A673 (cell line): ENCODE measurements around the gene EXOG. TPM values are rescaled to one million over a fixed set of nuclear protein-coding genes. Genes with fewer than 3 reads are reported as not detected.
"Not testable (repeated sequence)": the region's sequence is repeated elsewhere in the genome, so short reads cannot be mapped to it uniquely, and the experiment has no call there.

Experiments used
- BruUV-seq: library from RNA; stranded (reverse); fragments of 400-500 nt; replicated peaks from 2 replicates; lab custom pipeline; 2021; lab: Mats Ljungman, UMichigan
- CTCF ChIA-PET: fragments of 300-600 bp; sonication (Branson Sonifier 250); formaldehyde crosslinking; loops from one replicate; lab custom pipeline; 2022; ENCODE audit warnings: antibody characterized with exemption; lab: Charles Lee
- POLR2A ChIA-PET: fragments of 300-600 bp; sonication (Branson Sonifier 250); formaldehyde crosslinking; loops from one replicate; lab custom pipeline; 2022; ENCODE audit warnings: antibody characterized with exemption; ENCODE audit not compliant: low non-redundant PET; lab: Charles Lee
- DNase-seq: peaks from one replicate; pipeline ENCODE4 v3.0.0-alpha.2; 2015; ENCODE audit warnings: low spot score
- H3K27ac ChIP-seq: fragments of 200-600 bp; sonication (generic); 2 replicates; pipeline ENCODE4 v1.5.1; 2016; ENCODE audit warnings: mixed run types, low read depth, mild to moderate bottlenecking, mixed read lengths, antibody characterized with exemption, low read length; ENCODE audit not compliant: poor library complexity, severe bottlenecking
- H3K27me3 ChIP-seq: fragments of 200-600 bp; sonication (generic); replicated peaks from 2 replicates; pipeline ENCODE4 v1.6.1; 2017; ENCODE audit warnings: mixed run types, low read depth, mild to moderate bottlenecking, mixed read lengths, antibody characterized with exemption, low read length; ENCODE audit not compliant: insufficient read depth, poor library complexity
- H3K36me3 ChIP-seq: fragments of 200-600 bp; sonication (generic); 2 replicates; pipeline ENCODE4 v1.6.1; 2016; ENCODE audit warnings: mixed run types, mild to moderate bottlenecking, mixed read lengths, antibody characterized with exemption, low read length; ENCODE audit not compliant: insufficient read depth, poor library complexity, severe bottlenecking
- H3K4me1 ChIP-seq: fragments of 200-600 bp; sonication (generic); 2 replicates; pipeline ENCODE4 v1.6.1; 2017; ENCODE audit warnings: mixed run types, mild to moderate bottlenecking, mixed read lengths, antibody characterized with exemption, low read length; ENCODE audit not compliant: insufficient read depth, poor library complexity, severe bottlenecking
- H3K4me3 ChIP-seq: fragments of 200-600 bp; sonication (generic); 2 replicates; pipeline ENCODE4 v1.5.1; 2016; ENCODE audit warnings: low read depth, mixed run types, mild to moderate bottlenecking, mixed read lengths, low read length; ENCODE audit not compliant: poor library complexity, severe bottlenecking
- H3K9me3 ChIP-seq: fragments of 200-600 bp; sonication (generic); 2 replicates; pipeline ENCODE4 v1.6.1; 2016; ENCODE audit warnings: mixed run types, low read depth, mild to moderate bottlenecking, mixed read lengths, antibody characterized with exemption, low read length; ENCODE audit not compliant: poor library complexity, severe bottlenecking
- EZH2 ChIP-seq: fragments of 200-600 bp; sonication (generic); IDR thresholded peaks from 2 replicates; pipeline ENCODE4 v1.6.1; 2017; ENCODE audit warnings: borderline replicate concordance, low read depth, mild to moderate bottlenecking, mixed read lengths, antibody characterized with exemption, low read length; ENCODE audit not compliant: poor library complexity, severe bottlenecking
- intact Hi-C: fragments of 100-400 bp; cut with micrococcal nuclease; formaldehyde crosslinking; loops from one replicate; pipeline ENCODE4 v1.10.0; 2022; ENCODE audit not compliant: unreplicated experiment
- total RNA-seq: library from RNA; stranded (reverse); gene quantifications from 2 replicates; pipeline ENCODE4 v1.2.3, GENCODE V29; 2021
- TF ChIP-seq, protein P1 (sequence below): fragments of 300-800, 200-600 bp; sonication (generic); conservative IDR thresholded peaks from 2 replicates; pipeline ENCODE4 v1.5.1; 2017; ENCODE audit warnings: low read depth, mild to moderate bottlenecking, antibody characterized with exemption, low read length, moderate library complexity, mixed read lengths

The EXOG gene
- total RNA-seq, 1 experiment from 2014 or later, result 12.4 TPM

DNA sequence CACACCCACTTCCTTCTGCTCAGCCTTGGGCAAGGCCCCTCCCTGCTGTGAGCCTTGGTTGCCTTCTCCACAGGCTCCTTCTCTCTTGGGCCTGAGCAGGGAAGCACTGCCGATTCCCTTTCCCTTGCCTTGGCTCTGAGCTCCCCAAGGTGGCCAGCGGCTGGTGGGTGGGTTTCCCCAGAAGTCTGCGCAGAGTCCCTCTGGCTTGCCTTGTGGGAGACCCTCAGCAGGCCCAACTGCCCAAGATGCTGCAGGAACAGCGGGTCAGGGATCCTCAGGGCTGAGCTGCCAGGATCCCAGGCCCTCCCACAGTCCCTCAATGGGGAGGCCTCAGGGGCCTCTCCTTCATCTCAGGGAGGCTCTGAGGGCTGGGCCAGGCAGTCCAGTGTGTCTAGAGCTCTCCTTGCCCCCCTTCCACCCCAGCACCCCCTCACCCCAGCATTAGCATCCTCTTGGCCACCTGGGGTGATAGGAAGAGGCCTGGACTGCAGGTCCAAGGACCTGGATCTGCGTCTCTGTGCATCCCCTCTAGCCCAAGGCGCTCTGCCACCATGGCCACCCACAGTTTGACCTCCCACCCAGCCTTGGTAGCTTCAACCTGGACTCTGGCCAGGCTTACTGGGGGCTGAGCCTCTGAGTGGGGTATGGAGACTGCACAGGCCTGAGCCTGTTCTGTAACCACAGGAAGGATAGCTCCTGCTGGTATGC is 68.6 kb downstream of the EXOG start:
- no peak overlapping the region for H3K27ac ChIP-seq
- intact Hi-C loops, result no loop called here
- no peaks in the 10 kb centered on the region for H3K36me3 ChIP-seq
- TF ChIP-seq EZH2, result no peak
- TF ChIP-seq, protein P1, sequence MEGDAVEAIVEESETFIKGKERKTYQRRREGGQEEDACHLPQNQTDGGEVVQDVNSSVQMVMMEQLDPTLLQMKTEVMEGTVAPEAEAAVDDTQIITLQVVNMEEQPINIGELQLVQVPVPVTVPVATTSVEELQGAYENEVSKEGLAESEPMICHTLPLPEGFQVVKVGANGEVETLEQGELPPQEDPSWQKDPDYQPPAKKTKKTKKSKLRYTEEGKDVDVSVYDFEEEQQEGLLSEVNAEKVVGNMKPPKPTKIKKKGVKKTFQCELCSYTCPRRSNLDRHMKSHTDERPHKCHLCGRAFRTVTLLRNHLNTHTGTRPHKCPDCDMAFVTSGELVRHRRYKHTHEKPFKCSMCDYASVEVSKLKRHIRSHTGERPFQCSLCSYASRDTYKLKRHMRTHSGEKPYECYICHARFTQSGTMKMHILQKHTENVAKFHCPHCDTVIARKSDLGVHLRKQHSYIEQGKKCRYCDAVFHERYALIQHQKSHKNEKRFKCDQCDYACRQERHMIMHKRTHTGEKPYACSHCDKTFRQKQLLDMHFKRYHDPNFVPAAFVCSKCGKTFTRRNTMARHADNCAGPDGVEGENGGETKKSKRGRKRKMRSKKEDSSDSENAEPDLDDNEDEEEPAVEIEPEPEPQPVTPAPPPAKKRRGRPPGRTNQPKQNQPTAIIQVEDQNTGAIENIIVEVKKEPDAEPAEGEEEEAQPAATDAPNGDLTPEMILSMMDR, result no peak
- H3K9me3 ChIP-seq, result no peaks in the 10 kb centered on the region
- POLR2A ChIA-PET, result no interaction called here
- CTCF ChIA-PET, result no interaction called here
- no TSS peak for BruUV-seq
- no peak overlapping the region for H3K4me3 ChIP-seq
- no peaks in the 10 kb centered on the region for H3K4me1 ChIP-seq
- no peaks in the 10 kb centered on the region for H3K27me3 ChIP-seq
- DNase-seq, result no peak

DNA sequence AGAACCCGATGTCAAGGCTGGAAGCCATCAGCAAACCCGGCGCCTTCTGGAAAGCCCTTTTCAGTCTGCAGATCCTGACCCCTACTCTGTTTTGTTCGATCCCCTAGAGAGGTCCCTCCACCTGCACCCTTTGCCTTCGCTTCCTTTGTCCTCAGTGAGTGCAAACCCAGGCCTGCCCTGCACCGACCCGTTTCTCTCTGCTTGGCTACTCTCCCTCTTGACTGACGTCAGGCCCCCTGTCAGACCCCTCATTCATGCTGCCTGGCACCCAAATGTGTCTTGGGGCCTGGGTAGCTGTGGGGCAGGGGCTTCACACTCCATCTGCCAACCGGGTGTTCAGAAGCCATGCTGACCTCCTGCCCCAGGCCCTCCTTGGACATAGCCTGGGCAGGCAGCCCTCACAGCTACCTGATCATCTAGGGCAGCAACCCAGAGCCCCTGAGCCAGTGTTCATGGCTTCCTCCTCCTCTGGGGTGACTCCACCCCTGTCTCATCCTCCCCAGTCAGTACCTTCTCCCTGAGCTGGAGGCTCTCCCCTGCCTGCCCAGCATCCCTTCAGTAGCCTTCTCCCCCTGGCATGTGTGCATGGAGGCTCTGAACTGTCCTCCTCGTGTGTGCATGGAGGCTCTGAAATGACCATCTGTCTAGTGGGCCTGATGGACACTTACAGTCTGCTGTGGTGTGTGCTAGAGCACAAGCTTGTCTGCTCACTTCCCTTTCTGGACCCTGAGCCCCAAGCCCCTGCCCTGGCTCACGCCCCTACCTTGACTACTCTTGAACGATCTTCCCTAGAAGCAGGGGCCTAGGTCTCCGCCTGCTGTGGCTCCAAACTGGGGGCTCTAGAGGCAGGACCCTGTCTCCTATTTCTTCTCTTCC is 69.4 kb downstream of the EXOG start:
- Histone ChIP-seq H3K4me3 (no peak overlapping the region), H3K4me1 (no peaks in the 10 kb centered on the region), H3K9me3 (no peaks in the 10 kb centered on the region), H3K27ac (no peak overlapping the region), H3K36me3 (no peaks in the 10 kb centered on the region), H3K27me3 (no peaks in the 10 kb centered on the region)
- TF ChIP-seq, protein P1, result no peak
- TF ChIP-seq EZH2, result no peak
- CTCF ChIA-PET, result no interaction called here
- POLR2A ChIA-PET, result no interaction called here
- BruUV-seq, result no TSS peak
- intact Hi-C loops, result no loop called here
- DNase-seq, result no peak

DNA sequence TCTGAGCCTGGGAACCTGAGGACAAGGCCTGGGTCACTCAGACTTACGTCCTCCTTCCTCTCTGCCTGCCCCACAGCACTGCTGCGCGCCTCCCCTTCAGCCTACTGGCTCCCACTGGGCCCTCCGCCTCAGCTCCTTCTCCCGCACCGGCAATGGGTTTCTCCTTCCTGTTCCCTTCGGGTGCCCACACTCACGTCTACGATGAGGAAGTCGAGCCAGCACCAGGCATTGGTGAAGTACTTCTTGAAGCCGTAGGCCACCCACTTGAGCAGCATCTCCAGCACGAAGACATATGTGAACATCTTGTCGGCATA is 70.0 kb downstream of the EXOG start:
- Histone ChIP-seq H3K27me3 (no peaks in the 10 kb centered on the region), H3K4me1 (no peaks in the 10 kb centered on the region), H3K27ac (no peak overlapping the region), H3K4me3 (no peak overlapping the region), H3K9me3 (no peaks in the 10 kb centered on the region), H3K36me3 (no peaks in the 10 kb centered on the region)
- no peak for TF ChIP-seq EZH2
- TF ChIP-seq, protein P1, result no peak
- BruUV-seq, result no TSS peak
- ChIA-PET CTCF (no interaction called here), POLR2A (no interaction called here)
- DNase-seq, result no peak
- intact Hi-C loops, result no loop called here

DNA sequence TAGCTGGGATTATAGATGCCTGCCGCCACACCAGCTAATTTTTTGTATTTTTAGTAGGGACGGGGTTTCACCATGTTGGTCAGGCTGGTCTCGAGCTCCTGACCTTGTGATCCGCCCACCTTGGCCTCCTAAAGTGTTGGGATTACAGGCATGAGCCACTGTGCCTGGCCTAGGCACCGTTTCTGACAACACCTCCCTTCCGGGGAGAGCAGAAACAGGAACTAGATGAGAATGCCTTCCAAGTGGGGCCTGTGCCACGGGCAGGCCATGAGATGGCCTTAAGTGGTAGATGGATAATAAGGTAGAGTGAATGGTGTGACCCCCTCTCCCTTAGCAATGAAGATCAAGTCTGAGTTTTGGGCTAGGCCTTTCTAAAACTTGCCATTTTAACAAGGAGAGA is 70.7 kb downstream of the EXOG start:
- intact Hi-C loops, result not testable (repeated sequence)

More for the DNA sequence above, 70.7 kb downstream of the EXOG start:
- H3K4me1 ChIP-seq, BruUV-seq, CTCF ChIA-PET, H3K36me3 ChIP-seq, H3K27me3 ChIP-seq, H3K4me3 ChIP-seq, H3K27ac ChIP-seq, DNase-seq, H3K9me3 ChIP-seq: not testable (repeated sequence)
- POLR2A ChIA-PET, result interaction anchor here (0.6 kb wide), 1 partner anchor 70 kb away, joined by 9 read pairs; no protein-coding TSS in a partner anchor
